ENCODE results near the gene GALNS.

The GALNS gene

GRCh38 chr16:88835383-88835782 is 21.4 kb downstream of the GALNS start:
- H3F3A ChIP-seq (ENCODE audit: low read depth), result no peaks in the 10 kb centered on the region
- no peak overlapping the region for H3K4me2 ChIP-seq (ENCODE audit: low read depth, low read length, poor library complexity, severe bottlenecking)
- no peak overlapping the region for H2AFZ ChIP-seq (ENCODE audit: low read length)
- no peaks in the 10 kb centered on the region for H3K27me3 ChIP-seq (ENCODE audit: insufficient read depth, low read length, poor library complexity, severe bottlenecking)
- H4K20me1 ChIP-seq (ENCODE audit: insufficient read depth, low read length, poor library complexity, severe bottlenecking), result no peaks in the 10 kb centered on the region
- no peaks in the 10 kb centered on the region for H3K79me2 ChIP-seq (ENCODE audit: insufficient read depth, low read length)
- no peak overlapping the region for H3K9ac ChIP-seq (ENCODE audit: low read depth, low read length, poor library complexity, severe bottlenecking)
- TF ChIP-seq EZH2phosphoT487 (IDR thresholded peaks at IDR 0.05; ENCODE audit: borderline replicate concordance), result no peak
- TF ChIP-seq, protein P1, sequence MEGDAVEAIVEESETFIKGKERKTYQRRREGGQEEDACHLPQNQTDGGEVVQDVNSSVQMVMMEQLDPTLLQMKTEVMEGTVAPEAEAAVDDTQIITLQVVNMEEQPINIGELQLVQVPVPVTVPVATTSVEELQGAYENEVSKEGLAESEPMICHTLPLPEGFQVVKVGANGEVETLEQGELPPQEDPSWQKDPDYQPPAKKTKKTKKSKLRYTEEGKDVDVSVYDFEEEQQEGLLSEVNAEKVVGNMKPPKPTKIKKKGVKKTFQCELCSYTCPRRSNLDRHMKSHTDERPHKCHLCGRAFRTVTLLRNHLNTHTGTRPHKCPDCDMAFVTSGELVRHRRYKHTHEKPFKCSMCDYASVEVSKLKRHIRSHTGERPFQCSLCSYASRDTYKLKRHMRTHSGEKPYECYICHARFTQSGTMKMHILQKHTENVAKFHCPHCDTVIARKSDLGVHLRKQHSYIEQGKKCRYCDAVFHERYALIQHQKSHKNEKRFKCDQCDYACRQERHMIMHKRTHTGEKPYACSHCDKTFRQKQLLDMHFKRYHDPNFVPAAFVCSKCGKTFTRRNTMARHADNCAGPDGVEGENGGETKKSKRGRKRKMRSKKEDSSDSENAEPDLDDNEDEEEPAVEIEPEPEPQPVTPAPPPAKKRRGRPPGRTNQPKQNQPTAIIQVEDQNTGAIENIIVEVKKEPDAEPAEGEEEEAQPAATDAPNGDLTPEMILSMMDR (conservative IDR thresholded peaks at IDR 0.05; ENCODE audit: low read length), result no peak
- no peaks in the 10 kb centered on the region for H3K9me3 ChIP-seq (ENCODE audit: insufficient read depth, low read depth, low read length)
- H3K9me2 ChIP-seq (replicated peaks; ENCODE audit: low read depth, low read length), result no peaks in the 10 kb centered on the region
- H3K4me1 ChIP-seq (ENCODE audit: insufficient read depth, low read length, poor library complexity, severe bottlenecking), result no peaks in the 10 kb centered on the region
- H3K4me3 ChIP-seq (ENCODE audit: low read length, poor library complexity, severe bottlenecking), result no peak overlapping the region
- no peaks in the 10 kb centered on the region for H3K36me3 ChIP-seq (ENCODE audit: insufficient read depth, low read length)

DNA sequence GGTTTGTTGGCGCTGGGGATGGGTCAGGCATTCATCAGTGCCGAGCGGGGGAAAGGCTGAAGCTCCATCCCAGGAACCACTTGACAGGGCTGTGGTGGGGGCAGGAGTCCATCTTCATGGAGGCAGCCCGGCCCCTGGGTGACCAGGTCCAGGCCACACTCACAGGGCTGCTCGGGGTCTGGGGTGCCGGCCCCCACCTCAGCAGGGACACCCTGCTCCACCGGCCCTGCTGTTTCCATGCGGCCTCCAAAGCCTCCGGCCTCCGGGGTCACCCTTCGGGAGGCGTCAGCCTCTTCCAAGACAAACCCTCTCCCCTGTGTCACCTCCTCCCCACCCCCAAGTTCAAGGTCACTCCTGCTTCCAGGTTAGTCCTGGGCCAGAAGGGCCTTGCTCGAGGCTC is 22.1 kb downstream of the GALNS start:
- Histone ChIP-seq H3K4me2 (ENCODE audit: low read depth, low read length, poor library complexity, severe bottlenecking) (no peak overlapping the region), H3K27me3 (ENCODE audit: insufficient read depth, low read length, poor library complexity, severe bottlenecking) (no peaks in the 10 kb centered on the region), H3K9me3 (ENCODE audit: insufficient read depth, low read depth, low read length) (no peaks in the 10 kb centered on the region), H3K9ac (ENCODE audit: low read depth, low read length, poor library complexity, severe bottlenecking) (no peak overlapping the region), H3K4me3 (ENCODE audit: low read length, poor library complexity, severe bottlenecking) (no peak overlapping the region), H3K79me2 (ENCODE audit: insufficient read depth, low read length) (no peaks in the 10 kb centered on the region), H3K9me2 (replicated peaks; ENCODE audit: low read depth, low read length) (no peaks in the 10 kb centered on the region), H2AFZ (ENCODE audit: low read length) (no peak overlapping the region), H3F3A (ENCODE audit: low read depth) (no peaks in the 10 kb centered on the region), H3K4me1 (ENCODE audit: insufficient read depth, low read length, poor library complexity, severe bottlenecking) (no peaks in the 10 kb centered on the region), H3K36me3 (ENCODE audit: insufficient read depth, low read length) (no peaks in the 10 kb centered on the region), H4K20me1 (ENCODE audit: insufficient read depth, low read length, poor library complexity, severe bottlenecking) (no peaks in the 10 kb centered on the region)
- TF ChIP-seq, protein P1 (conservative IDR thresholded peaks at IDR 0.05; ENCODE audit: low read length), result no peak
- TF ChIP-seq EZH2phosphoT487 (IDR thresholded peaks at IDR 0.05; ENCODE audit: borderline replicate concordance), result no peak

- no peak overlapping the region for H3K9ac ChIP-seq (ENCODE audit: low read depth, low read length, poor library complexity, severe bottlenecking)
- H3K9me2 ChIP-seq (replicated peaks; ENCODE audit: low read depth, low read length), result no peaks in the 10 kb centered on the region
- no peak overlapping the region for H2AFZ ChIP-seq (ENCODE audit: low read length)
- TF ChIP-seq, protein P1 (conservative IDR thresholded peaks at IDR 0.05; ENCODE audit: low read length), result no peak
- TF ChIP-seq EZH2phosphoT487 (IDR thresholded peaks at IDR 0.05; ENCODE audit: borderline replicate concordance), result no peak
- H3K9me3 ChIP-seq (ENCODE audit: insufficient read depth, low read depth, low read length), result no peaks in the 10 kb centered on the region
- H4K20me1 ChIP-seq (ENCODE audit: insufficient read depth, low read length, poor library complexity, severe bottlenecking), result no peaks in the 10 kb centered on the region
- no peaks in the 10 kb centered on the region for H3K79me2 ChIP-seq (ENCODE audit: insufficient read depth, low read length)
- H3K4me2 ChIP-seq (ENCODE audit: low read depth, low read length, poor library complexity, severe bottlenecking), result no peak overlapping the region
- H3K4me1 ChIP-seq (ENCODE audit: insufficient read depth, low read length, poor library complexity, severe bottlenecking), result no peaks in the 10 kb centered on the region
- H3K27me3 ChIP-seq (ENCODE audit: insufficient read depth, low read length, poor library complexity, severe bottlenecking), result no peaks in the 10 kb centered on the region
- H3F3A ChIP-seq (ENCODE audit: low read depth), result no peaks in the 10 kb centered on the region
- no peak overlapping the region for H3K4me3 ChIP-seq (ENCODE audit: low read length, poor library complexity, severe bottlenecking)
- no peaks in the 10 kb centered on the region for H3K36me3 ChIP-seq (ENCODE audit: insufficient read depth, low read length)
Measured at GRCh38 chr16:88833086-88833485, 23.7 kb downstream of the GALNS start.

Measured in Loucy (cell line).